Astrocyte (in vitro differentiated cells and primary cell): ENCODE data around the gene UBE2E1. TPM values are rescaled to one million over a fixed set of nuclear protein-coding genes. Genes with fewer than 3 reads are reported as not detected.

Source experiments
- DNase-seq: peaks from one replicate; pipeline ENCODE4 v3.0.0-alpha.2; 2010; ENCODE audit warnings: low read depth
- FAIRE-seq: peaks from 2 replicates; lab custom pipeline; 2011; peaks lifted over from hg19 to GRCh38; lab: Jason Lieb, UNC
- H2AFZ ChIP-seq: 2 replicates; pipeline ENCODE4 v1.6.0; 2012; ENCODE audit warnings: low read depth, low read length, inconsistent platforms
- H3K27ac ChIP-seq: 2 replicates; pipeline ENCODE4 v1.5.1; 2011; ENCODE audit warnings: low read depth, low read length, inconsistent platforms
- H3K27me3 ChIP-seq: 2 replicates; pipeline ENCODE4 v1.6.0; 2011; ENCODE audit warnings: low read length, inconsistent platforms; ENCODE audit not compliant: insufficient read depth
- H3K36me3 ChIP-seq: 2 replicates; pipeline ENCODE4 v1.5.1; 2011; ENCODE audit warnings: low read length, inconsistent platforms; ENCODE audit not compliant: insufficient read depth
- H3K4me1 ChIP-seq: 2 replicates; pipeline ENCODE4 v1.5.1; 2011; ENCODE audit warnings: low read length, inconsistent platforms; ENCODE audit not compliant: insufficient read depth
- H3K4me2 ChIP-seq: 2 replicates; pipeline ENCODE4 v1.6.0; 2012; ENCODE audit warnings: low read length, inconsistent platforms
- H3K4me3 ChIP-seq: 2 replicates; pipeline ENCODE4 v1.5.1; 2011; ENCODE audit warnings: low read depth, mild to moderate bottlenecking, low read length, inconsistent platforms; ENCODE audit not compliant: insufficient read depth
- H3K79me2 ChIP-seq: 2 replicates; pipeline ENCODE4 v1.6.0; 2012; ENCODE audit warnings: mild to moderate bottlenecking, low read length, inconsistent platforms; ENCODE audit not compliant: insufficient read depth
- H3K9ac ChIP-seq: 2 replicates; pipeline ENCODE4 v1.6.0; 2012; ENCODE audit warnings: mild to moderate bottlenecking, low read length, inconsistent platforms
- H3K9me3 ChIP-seq: 2 replicates; pipeline ENCODE4 v1.5.1; 2012; ENCODE audit warnings: low read depth, mild to moderate bottlenecking, low read length, inconsistent platforms; ENCODE audit not compliant: insufficient read depth
- H4K20me1 ChIP-seq: 2 replicates; pipeline ENCODE4 v1.6.0; 2012; ENCODE audit warnings: low read length, inconsistent platforms; ENCODE audit not compliant: insufficient read depth
- H3K27ac Mint-ChIP-seq: one replicate; pipeline ENCODE4 v1.8.0; 2021; ENCODE audit warnings: mild to moderate bottlenecking, mixed read lengths; ENCODE audit not compliant: unreplicated experiment
- H3K27me3 Mint-ChIP-seq: one replicate; pipeline ENCODE4 v1.8.0; 2021; ENCODE audit warnings: low read depth, mixed read lengths; ENCODE audit not compliant: unreplicated experiment
- H3K36me3 Mint-ChIP-seq: one replicate; pipeline ENCODE4 v1.8.0; 2021; ENCODE audit warnings: low read depth, mixed read lengths; ENCODE audit not compliant: unreplicated experiment
- H3K4me1 Mint-ChIP-seq: one replicate; pipeline ENCODE4 v1.8.0; 2021; ENCODE audit warnings: low read depth, mixed read lengths; ENCODE audit not compliant: unreplicated experiment
- H3K4me3 Mint-ChIP-seq: one replicate; pipeline ENCODE4 v1.8.0; 2021; ENCODE audit warnings: mild to moderate bottlenecking, moderate library complexity, mixed read lengths; ENCODE audit not compliant: unreplicated experiment
- H3K9me3 Mint-ChIP-seq: one replicate; pipeline ENCODE4 v1.8.0; 2021; ENCODE audit warnings: mild to moderate bottlenecking, mixed read lengths; ENCODE audit not compliant: unreplicated experiment
- CTCF ChIP-seq: IDR thresholded peaks from 2 replicates; pipeline ENCODE4 v1.5.1; 2011; ENCODE audit warnings: low read depth, mild to moderate bottlenecking, inconsistent platforms, low read length, moderate library complexity; ENCODE audit not compliant: insufficient read depth
- EZH2 ChIP-seq: IDR thresholded peaks from 2 replicates; pipeline ENCODE4 v1.6.1; 2012; ENCODE audit warnings: mild to moderate bottlenecking, low read length, inconsistent platforms; ENCODE audit not compliant: insufficient read depth
- total RNA-seq: library from RNA; stranded (reverse); gene quantifications from 2 replicates; pipeline ENCODE4 v1.2.1, GENCODE V29; 2021

UBE2E1 gene
- total RNA-seq, 1 donor from 2014 or later, result 150 TPM

GRCh38 chr3:23779841-23780240 is 25.9 kb upstream of the UBE2E1 start:
- H3K4me3 ChIP-seq, result no peak overlapping the region
- H3K4me1 Mint-ChIP-seq, result peaks cover 11% of the 10 kb centered on the region
- peaks cover 8% of the 10 kb centered on the region for H3K9me3 Mint-ChIP-seq
- FAIRE-seq (no peak), DNase-seq (no peak)
- no peaks in the 10 kb centered on the region for H3K36me3 ChIP-seq
- H3K79me2 ChIP-seq, result no peaks in the 10 kb centered on the region
- H3K36me3 Mint-ChIP-seq, result peaks cover 7% of the 10 kb centered on the region
- H4K20me1 ChIP-seq, result no peaks in the 10 kb centered on the region
- H3K27me3 ChIP-seq, result no peaks in the 10 kb centered on the region
- no peak for TF ChIP-seq CTCF
- no peak for TF ChIP-seq EZH2
- H3K4me3 Mint-ChIP-seq, result no peak overlapping the region
- no peak overlapping the region for H3K9ac ChIP-seq
- no peak overlapping the region for H2AFZ ChIP-seq
- no peak overlapping the region for H3K27ac ChIP-seq
- no peak overlapping the region for H3K27ac Mint-ChIP-seq
- H3K9me3 ChIP-seq, result no peaks in the 10 kb centered on the region
- H3K27me3 Mint-ChIP-seq, result no peaks in the 10 kb centered on the region
- no peak overlapping the region for H3K4me2 ChIP-seq
- H3K4me1 ChIP-seq, result peaks cover 6% of the 10 kb centered on the region

- no peak overlapping the region for H3K27ac ChIP-seq
- peaks cover 5% of the 10 kb centered on the region for H3K4me1 ChIP-seq
- no peak overlapping the region for H3K4me2 ChIP-seq
- H3K36me3 ChIP-seq, result no peaks in the 10 kb centered on the region
- FAIRE-seq, result no peak
- TF ChIP-seq CTCF (no peak), EZH2 (no peak)
- no peak overlapping the region for H3K4me3 ChIP-seq
- H3K9me3 ChIP-seq, result no peaks in the 10 kb centered on the region
- H4K20me1 ChIP-seq, result no peaks in the 10 kb centered on the region
- no peak for DNase-seq
- no peaks in the 10 kb centered on the region for H3K27me3 Mint-ChIP-seq
- H3K9me3 Mint-ChIP-seq, result peaks cover 8% of the 10 kb centered on the region
- no peak overlapping the region for H3K27ac Mint-ChIP-seq
- H3K79me2 ChIP-seq, result no peaks in the 10 kb centered on the region
- peaks cover 7% of the 10 kb centered on the region for H3K36me3 Mint-ChIP-seq
- H3K4me1 Mint-ChIP-seq, result peaks cover 11% of the 10 kb centered on the region
- H3K27me3 ChIP-seq, result no peaks in the 10 kb centered on the region
- H2AFZ ChIP-seq, result no peak overlapping the region
- no peak overlapping the region for H3K9ac ChIP-seq
- H3K4me3 Mint-ChIP-seq, result no peak overlapping the region
Measured at GRCh38 chr3:23781051-23781450, 24.7 kb upstream of the UBE2E1 start.

GRCh38 chr3:23781871-23782270 is 23.9 kb upstream of the UBE2E1 start:
- TF ChIP-seq EZH2 (no peak), CTCF (no peak)
- Mint-ChIP-seq H3K4me3 (no peak overlapping the region), H3K36me3 (peaks cover 7% of the 10 kb centered on the region), H3K27ac (no peak overlapping the region), H3K4me1 (peaks cover 4% of the 10 kb centered on the region), H3K27me3 (no peaks in the 10 kb centered on the region), H3K9me3 (peaks cover 8% of the 10 kb centered on the region)
- Histone ChIP-seq H3K4me1 (no peaks in the 10 kb centered on the region), H3K4me2 (no peak overlapping the region), H2AFZ (no peak overlapping the region), H3K4me3 (no peak overlapping the region), H3K27ac (no peak overlapping the region), H4K20me1 (no peaks in the 10 kb centered on the region), H3K79me2 (no peaks in the 10 kb centered on the region), H3K9me3 (no peaks in the 10 kb centered on the region), H3K27me3 (no peaks in the 10 kb centered on the region), H3K36me3 (no peaks in the 10 kb centered on the region), H3K9ac (no peak overlapping the region)
- FAIRE-seq (no peak), DNase-seq (no peak)
